GM20000 (cell line): ENCODE data around the gene CIPC.

ENCODE experiments used
- DNase-seq: peaks from one replicate; pipeline ENCODE4 v3.0.0; 2012; ENCODE audit warnings: low spot score
- CTCF ChIP-seq: IDR thresholded peaks from 2 replicates; pipeline ENCODE4 v1.5.1; 2012; ENCODE audit warnings: mild to moderate bottlenecking, control low read depth; ENCODE audit errors: extremely low read depth, missing control alignments

The CIPC gene

GRCh38 chr14:77120771-77121743 lies 23.0 kb downstream of the CIPC start:
- DNase-seq, result peak; percentile 84
- no peak for TF ChIP-seq CTCF

GRCh38 chr14:77122526-77123125 lies 24.6 kb downstream of the CIPC start:
- TF ChIP-seq CTCF, result no peak
- no peak for DNase-seq

- DNase-seq, result peak; percentile 15
- TF ChIP-seq CTCF, result no peak
Measured at GRCh38 chr14:77123381-77124325, 25.6 kb downstream of the CIPC start.

- peak; percentile 84 for DNase-seq
- TF ChIP-seq CTCF, result peak; percentile 87
Measured at GRCh38 chr14:77124345-77125280, 26.6 kb downstream of the CIPC start.

- TF ChIP-seq CTCF, result no peak
Measured at GRCh38 chr14:77125281-77125801, 27.3 kb downstream of the CIPC start.

GRCh38 chr14:77125823-77126325 lies 27.8 kb downstream of the CIPC start:
- peak; percentile 7 for DNase-seq
- no peak for TF ChIP-seq CTCF

More at GRCh38 chr14:77125281-77125801, 27.3 kb downstream of the CIPC start:
- DNase-seq, result peak; percentile 11
